IMR-90 (cell line): ENCODE results near the gene HMBS. TPM values are rescaled to one million over a fixed set of nuclear protein-coding genes. Genes with fewer than 3 reads are reported as not detected.
A peak's percentile ranks its signal among the peaks of the same experiment; 100 is the strongest.

Experiments used
- ATAC-seq: fragments of 200-7000 bp; cut with Tn5 transposase; 2 replicates; pipeline ENCODE4 v1.9.1; 2020; ENCODE audit warnings: low read depth, mild to moderate bottlenecking, moderate library complexity
- BruUV-seq: library from RNA; stranded (reverse); fragments of 400-500 nt; replicated peaks from 2 replicates; lab custom pipeline; 2021; lab: Mats Ljungman, UMichigan
- CTCF ChIA-PET: fragments of 300-600 bp; formaldehyde crosslinking; extraction: SDS; loops from one replicate; lab custom pipeline; 2021; ENCODE audit warnings: antibody characterized with exemption; lab: Yijun Ruan, JAX
- POLR2A ChIA-PET: fragments of 300-600 bp; sonication (Branson Sonifier 250); formaldehyde crosslinking; loops from one replicate; lab custom pipeline; 2022; ENCODE audit warnings: antibody characterized with exemption; ENCODE audit not compliant: unreplicated experiment; lab: Charles Lee
- DNase-seq: peaks from one replicate; pipeline ENCODE4 v3.0.0; 2013
- H2AFZ ChIP-seq: replicated peaks from 2 replicates; pipeline ENCODE3; 2013; ENCODE audit warnings: low read length, mild to moderate bottlenecking; ENCODE audit not compliant: poor library complexity
- H2AK5ac ChIP-seq: 2 replicates; pipeline ENCODE4 v1.6.1; 2013; ENCODE audit warnings: low read depth, low read length, inconsistent platforms
- H2AK9ac ChIP-seq: replicated peaks from 2 replicates; pipeline ENCODE3; 2013; ENCODE audit warnings: mild to moderate bottlenecking, low read depth, low read length, moderate library complexity; ENCODE audit not compliant: poor library complexity
- H2BK120ac ChIP-seq: 2 replicates; pipeline ENCODE4 v1.6.1; 2013; ENCODE audit warnings: low read depth, low read length, inconsistent platforms
- H2BK15ac ChIP-seq: 3 replicates; pipeline ENCODE4 v1.6.1; 2013; ENCODE audit warnings: low read depth, low read length, inconsistent platforms
- H2BK20ac ChIP-seq: 2 replicates; pipeline ENCODE4 v1.6.1; 2013; ENCODE audit warnings: low read depth, mild to moderate bottlenecking, inconsistent platforms, low read length, moderate library complexity
- H2BK5ac ChIP-seq: 2 replicates; pipeline ENCODE4 v1.6.1; 2013; ENCODE audit warnings: mild to moderate bottlenecking, low read depth, low read length, inconsistent platforms; ENCODE audit not compliant: poor library complexity, severe bottlenecking
- H3K14ac ChIP-seq: replicated peaks from 2 replicates; pipeline ENCODE4 v1.6.1; 2013; ENCODE audit warnings: low read depth, low read length, inconsistent platforms
- H3K18ac ChIP-seq: 2 replicates; pipeline ENCODE4 v1.6.1; 2013; ENCODE audit warnings: low read depth, low read length, control low read depth
- H3K23ac ChIP-seq: 2 replicates; pipeline ENCODE4 v1.6.1; 2013; ENCODE audit warnings: low read depth, low read length, inconsistent platforms
- H3K27ac ChIP-seq: 2 replicates; pipeline ENCODE4 v1.5.1; 2013; ENCODE audit warnings: mild to moderate bottlenecking, control low read depth, low read length; ENCODE audit not compliant: insufficient read depth
- H3K27me3 ChIP-seq: 2 replicates; pipeline ENCODE4 v1.6.1; 2013; ENCODE audit warnings: low read length; ENCODE audit not compliant: control insufficient read depth, insufficient read depth
- H3K36me3 ChIP-seq: 2 replicates; pipeline ENCODE4 v1.6.1; 2013; ENCODE audit warnings: low read length, mixed read lengths; ENCODE audit not compliant: control insufficient read depth, insufficient read depth
- H3K4ac ChIP-seq: 2 replicates; pipeline ENCODE4 v1.6.1; 2013; ENCODE audit warnings: low read depth, low read length, inconsistent platforms
- H3K4me1 ChIP-seq: 2 replicates; pipeline ENCODE4 v1.6.1; 2013; ENCODE audit warnings: low read length, mixed read lengths; ENCODE audit not compliant: control insufficient read depth, insufficient read depth
- H3K4me2 ChIP-seq: 2 replicates; pipeline ENCODE4 v1.6.1; 2013; ENCODE audit warnings: low read depth, mild to moderate bottlenecking, control low read depth, low read length, moderate library complexity
- H3K4me3 ChIP-seq: 2 replicates; pipeline ENCODE4 v1.5.1; 2013; ENCODE audit warnings: low read depth, mild to moderate bottlenecking, control low read depth, low read length, moderate library complexity; ENCODE audit not compliant: insufficient read depth
- H3K56ac ChIP-seq: 2 replicates; pipeline ENCODE4 v1.6.1; 2013; ENCODE audit warnings: low read length, inconsistent platforms; ENCODE audit not compliant: insufficient read depth; ENCODE audit errors: extremely low read depth
- H3K79me1 ChIP-seq, 2 experiments: 2 replicates each; pipeline ENCODE4 v1.6.1; 2013; ENCODE audit warnings: low read length in 2 of 2, inconsistent platforms in 1 of 2, low read depth in 1 of 2
- H3K9ac ChIP-seq: 2 replicates; pipeline ENCODE4 v1.6.1; 2013; ENCODE audit warnings: low read depth, low read length, control low read depth
- H3K9me1 ChIP-seq: 2 replicates; pipeline ENCODE4 v1.6.1; 2013; ENCODE audit warnings: low read length, inconsistent platforms; ENCODE audit not compliant: insufficient read depth
- H3K9me3 ChIP-seq: 2 replicates; pipeline ENCODE4 v1.6.1; 2013; ENCODE audit warnings: low read length; ENCODE audit not compliant: control insufficient read depth, insufficient read depth
- H4K20me1 ChIP-seq: 2 replicates; pipeline ENCODE4 v1.6.1; 2013; ENCODE audit warnings: low read length, inconsistent platforms; ENCODE audit not compliant: insufficient read depth
- H4K5ac ChIP-seq: 2 replicates; pipeline ENCODE4 v1.6.1; 2013; ENCODE audit warnings: mild to moderate bottlenecking, low read depth, low read length, control low read depth
- H4K8ac ChIP-seq, 2 experiments: 2 replicates each; pipeline ENCODE4 v1.6.1; 2013; ENCODE audit warnings: low read depth in 2 of 2, low read length in 2 of 2, control low read depth in 1 of 2, inconsistent platforms in 1 of 2
- H4K91ac ChIP-seq: 2 replicates; pipeline ENCODE4 v1.6.1; 2013; ENCODE audit warnings: low read depth, low read length, inconsistent platforms; ENCODE audit not compliant: insufficient read depth
- BHLHE40 ChIP-seq: fragments of 150-350 bp; IDR thresholded peaks from 2 replicates; pipeline ENCODE4 v1.6.1; 2016; ENCODE audit warnings: mild to moderate bottlenecking, low read depth, low read length
- CEBPB ChIP-seq: IDR thresholded peaks from 2 replicates; pipeline ENCODE4 v1.6.1; 2012; ENCODE audit warnings: low read depth, low read length, improper control_type of control experiment
- CHD1 ChIP-seq: IDR thresholded peaks from 2 replicates; pipeline ENCODE4 v1.6.1; 2012; ENCODE audit warnings: low read depth, low read length, improper control_type of control experiment
- ELK1 ChIP-seq: fragments of 150-350 bp; IDR thresholded peaks from 2 replicates; pipeline ENCODE4 v1.6.1; 2016; ENCODE audit warnings: low read depth, mild to moderate bottlenecking, low read length, moderate library complexity, borderline replicate concordance
- FOS ChIP-seq: fragments of 150-350 bp; IDR thresholded peaks from 2 replicates; pipeline ENCODE4 v1.6.1; 2016; ENCODE audit warnings: low read depth, low read length
- MAZ ChIP-seq: IDR thresholded peaks from 2 replicates; pipeline ENCODE4 v1.6.1; 2012; ENCODE audit warnings: low read depth, mild to moderate bottlenecking, low read length, improper control_type of control experiment, moderate library complexity, borderline replicate concordance
- MXI1 ChIP-seq: IDR thresholded peaks from 2 replicates; pipeline ENCODE4 v1.6.1; 2012; ENCODE audit warnings: low read depth, mild to moderate bottlenecking, low read length, moderate library complexity, borderline replicate concordance
- NFE2L2 ChIP-seq: fragments of 150-350 bp; IDR thresholded peaks from 2 replicates; pipeline ENCODE4 v1.6.1; 2016; ENCODE audit warnings: low read depth, mild to moderate bottlenecking, low read length
- POLR2A ChIP-seq: IDR thresholded peaks from 2 replicates; pipeline ENCODE4 v1.6.1; 2012; ENCODE audit warnings: mild to moderate bottlenecking, low read depth, low read length
- RAD21 ChIP-seq: IDR thresholded peaks from 2 replicates; pipeline ENCODE4 v1.6.1; 2012; ENCODE audit warnings: low read length, improper control_type of control experiment
- RCOR1 ChIP-seq: IDR thresholded peaks from 2 replicates; pipeline ENCODE4 v1.6.1; 2012; ENCODE audit warnings: mild to moderate bottlenecking, low read length, improper control_type of control experiment; ENCODE audit not compliant: insufficient replicate concordance
- RFX5 ChIP-seq: IDR thresholded peaks from 2 replicates; pipeline ENCODE4 v1.8.0; 2012; ENCODE audit warnings: low read depth, mild to moderate bottlenecking, low read length, moderate library complexity
- SMC3 ChIP-seq: fragments of 150-350 bp; IDR thresholded peaks from 2 replicates; pipeline ENCODE4 v1.6.1; 2016; ENCODE audit warnings: low read depth, mild to moderate bottlenecking, antibody characterized with exemption, low read length, moderate library complexity
- WGBS, 2 experiments: methylation state at CpG; one replicate each; pipeline versions ENCODE4 v1.1.5 to v1.1.7; 2013; ENCODE audit warnings: missing lambda C conversion rate in 2 of 2; ENCODE audit not compliant: insufficient read length in 1 of 2; ENCODE audit errors: extremely low coverage in 2 of 2; 5-methylcytosine and 5-hydroxymethylcytosine counted together
- dilution Hi-C: fragments of 300-500 bp; cut with HindIII; formaldehyde crosslinking; loops from one replicate; pipeline ENCODE4 v1.14.3; 2018; ENCODE audit warnings: low sequenced_read_pairs; ENCODE audit not compliant: unreplicated experiment
- in situ Hi-C: fragments of 300-500 bp; cut with MboI; formaldehyde crosslinking; loops from 3 replicates; pipeline ENCODE4 v1.14.3; 2019; ENCODE audit warnings: low sequenced_read_pairs, inconsistent platforms, mixed read lengths
- intact Hi-C: fragments of 100-400 bp; cut with micrococcal nuclease; formaldehyde crosslinking; loops from 2 replicates; pipeline ENCODE4 v1.10.0; 2022
- polyA plus RNA-seq, 3 experiments: library from polyadenylated mRNA; depleted of rRNA; stranded (reverse); fragments of >200 nt; gene quantifications; 2 replicates each; pipeline ENCODE4 v1.2.3, GENCODE V29; 2012; ENCODE audit warnings: low replicate concordance in 1 of 3
- total RNA-seq: library from RNA; depleted of rRNA; stranded (reverse); fragments of >200 nt; gene quantifications from 2 replicates; pipeline ENCODE4 v1.2.3, GENCODE V29; 2012
- TF ChIP-seq, protein P1 (sequence below): conservative IDR thresholded peaks from 2 replicates; pipeline ENCODE4 v1.5.1; 2012; ENCODE audit warnings: mild to moderate bottlenecking, low read depth, low read length, improper control_type of control experiment

HMBS gene
- total and polyA plus RNA-seq, 2 of the 4 experiments (the other 2 are of a cell fraction): 17.9 to 59.5 TPM

GRCh38 chr11:119092880-119093842, 8.5 kb downstream of the HMBS start:
- ATAC-seq: no peak
- 0 out of 2 replicates have a peak overlapping the region, but pooled peaks have one; percentile 17 for H2AK5ac ChIP-seq
- H4K91ac ChIP-seq: no peak overlapping the region
- peaks cover 7 to 47% of the 10 kb centered on the region in 2 experiments; a peak in 3 of 4 replicates for H3K79me1 ChIP-seq
- H3K9me1 ChIP-seq: peaks cover 10% of the 10 kb centered on the region; the same call in 1 of the 2 replicates
- intact Hi-C loops: loop anchor here (2.0 kb wide), 1 partner anchor 230 kb away; no protein-coding TSS in a partner anchor
- no CpG with 5 or more reads among the region's 12 CpGs for WGBS, 2 experiments
- no peak overlapping the region for H2BK120ac ChIP-seq
- H3K36me3 ChIP-seq: peaks cover 30% of the 10 kb centered on the region
- dilution Hi-C loops: no loop called here
- H3K27me3 ChIP-seq: no peaks in the 10 kb centered on the region
- H4K5ac ChIP-seq: no peak overlapping the region
- H3K23ac ChIP-seq: peak overlapping the region; percentile 88
- in situ Hi-C loops: no loop called here
- H3K4me2 ChIP-seq: peak overlapping the region; percentile 94
- peak; percentile 42 for DNase-seq
- no peak overlapping the region for H2AFZ ChIP-seq
- H3K14ac ChIP-seq: peak overlapping the region; percentile 53
- H2BK20ac ChIP-seq: no peak overlapping the region
- H2BK15ac ChIP-seq: no peak overlapping the region
- peak overlapping the region; percentile 43 for H3K27ac ChIP-seq
- CTCF ChIA-PET: no interaction called here
- no peaks in the 10 kb centered on the region for H3K9me3 ChIP-seq
- no peak overlapping the region for H3K18ac ChIP-seq
- H3K4ac ChIP-seq: peak overlapping the region; percentile 66
- peak overlapping the region; percentile 9 for H2BK5ac ChIP-seq
- H4K20me1 ChIP-seq: peaks cover 25% of the 10 kb centered on the region
- H2AK9ac ChIP-seq: peak overlapping the region; percentile 83
- peaks cover 14% of the 10 kb centered on the region for H3K4me1 ChIP-seq
- peak overlapping the region in 1 of 2 experiments; percentile 33; a peak in 1 of 4 replicates for H4K8ac ChIP-seq
- H3K4me3 ChIP-seq: peak overlapping the region; percentile 57
- H3K56ac ChIP-seq: peak overlapping the region; percentile 8; the same call in 1 of the 2 replicates
- POLR2A ChIA-PET: interaction anchor here (0.6 to 0.7 kb wide), 3 partner anchors 8 to 1225 kb away, joined by 3 to 10 read pairs (median 4); no protein-coding TSS in a partner anchor
- no TSS peak for BruUV-seq
- peak overlapping the region; percentile 89 for H3K9ac ChIP-seq
- TF ChIP-seq FOS: no peak
- TF ChIP-seq CEBPB: no peak
- TF ChIP-seq, protein P1, sequence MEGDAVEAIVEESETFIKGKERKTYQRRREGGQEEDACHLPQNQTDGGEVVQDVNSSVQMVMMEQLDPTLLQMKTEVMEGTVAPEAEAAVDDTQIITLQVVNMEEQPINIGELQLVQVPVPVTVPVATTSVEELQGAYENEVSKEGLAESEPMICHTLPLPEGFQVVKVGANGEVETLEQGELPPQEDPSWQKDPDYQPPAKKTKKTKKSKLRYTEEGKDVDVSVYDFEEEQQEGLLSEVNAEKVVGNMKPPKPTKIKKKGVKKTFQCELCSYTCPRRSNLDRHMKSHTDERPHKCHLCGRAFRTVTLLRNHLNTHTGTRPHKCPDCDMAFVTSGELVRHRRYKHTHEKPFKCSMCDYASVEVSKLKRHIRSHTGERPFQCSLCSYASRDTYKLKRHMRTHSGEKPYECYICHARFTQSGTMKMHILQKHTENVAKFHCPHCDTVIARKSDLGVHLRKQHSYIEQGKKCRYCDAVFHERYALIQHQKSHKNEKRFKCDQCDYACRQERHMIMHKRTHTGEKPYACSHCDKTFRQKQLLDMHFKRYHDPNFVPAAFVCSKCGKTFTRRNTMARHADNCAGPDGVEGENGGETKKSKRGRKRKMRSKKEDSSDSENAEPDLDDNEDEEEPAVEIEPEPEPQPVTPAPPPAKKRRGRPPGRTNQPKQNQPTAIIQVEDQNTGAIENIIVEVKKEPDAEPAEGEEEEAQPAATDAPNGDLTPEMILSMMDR: no peak
- no peak for TF ChIP-seq NFE2L2
- TF ChIP-seq ELK1: no peak
- no peak for TF ChIP-seq SMC3
- TF ChIP-seq RCOR1: no peak
- TF ChIP-seq MXI1: no peak
- no peak for TF ChIP-seq RAD21
- TF ChIP-seq MAZ: no peak
- TF ChIP-seq BHLHE40: no peak
- TF ChIP-seq CHD1: no peak
- no peak for TF ChIP-seq RFX5
- no peak for TF ChIP-seq POLR2A
